ENCODE data around the gene ADCK1. TPM values are rescaled to one million over a fixed set of nuclear protein-coding genes. Genes with fewer than 3 reads are reported as not detected.

ADCK1 gene
- polyA plus RNA-seq, 1 donor from 2014 or later: 13.6 TPM

- Histone ChIP-seq H3K27ac (ENCODE audit: low read length) (peak overlapping the region; percentile 93), H3K27me3 (ENCODE audit: insufficient read depth, low read depth, low read length) (no peaks in the 10 kb centered on the region), H3K9me2 (ENCODE audit: insufficient read depth, low read length) (no peaks in the 10 kb centered on the region), H3K9ac (ENCODE audit: low read length) (peak overlapping the region; percentile 93), H3K4me3 (ENCODE audit: low read length) (peak overlapping the region; percentile 83), H4K20me1 (ENCODE audit: insufficient read depth) (peaks cover 3% of the 10 kb centered on the region), H3K36me3 (ENCODE audit: insufficient read depth, low read length) (peaks cover 4% of the 10 kb centered on the region), H3F3A (ENCODE audit: insufficient read depth, low read length, poor library complexity, severe bottlenecking) (no peaks in the 10 kb centered on the region), H3K9me3 (ENCODE audit: low read length) (no peaks in the 10 kb centered on the region), H3K79me2 (replicated peaks; ENCODE audit: insufficient read depth, low read length) (peaks cover 36% of the 10 kb centered on the region), H3K4me2 (ENCODE audit: low read length) (peak overlapping the region; percentile 79), H2AFZ (ENCODE audit: low read depth, low read length) (peak overlapping the region; percentile 58)
- TF ChIP-seq CTCF (IDR thresholded peaks at IDR 0.05; ENCODE audit: poor library complexity, severe bottlenecking): no peak
- no peak for TF ChIP-seq POLR2AphosphoS5 (IDR thresholded peaks at IDR 0.05)
- no peak for TF ChIP-seq MXI1 (conservative IDR thresholded peaks at IDR 0.05; ENCODE audit: poor library complexity, severe bottlenecking)
- TF ChIP-seq TAF1 (IDR thresholded peaks at IDR 0.05; ENCODE audit: low read depth): no peak
- TF ChIP-seq REST (IDR thresholded peaks at IDR 0.05; ENCODE audit: borderline replicate concordance): no peak
- TF ChIP-seq EP300 (conservative IDR thresholded peaks at IDR 0.05; ENCODE audit: poor library complexity, severe bottlenecking): no peak
- TF ChIP-seq RAD21 (conservative IDR thresholded peaks at IDR 0.05): no peak
- no peak for TF ChIP-seq SMC3 (conservative IDR thresholded peaks at IDR 0.05; ENCODE audit: poor library complexity)
- no peak for TF ChIP-seq EZH2 (IDR thresholded peaks at IDR 0.05; ENCODE audit: borderline replicate concordance, insufficient read depth, low read length, poor library complexity, severe bottlenecking)
Measured at GRCh38 chr14:77761205-77761931, 38.5 kb upstream of the ADCK1 start.

GRCh38 chr14:77763316-77763715, 36.6 kb upstream of the ADCK1 start:
- no peaks in the 10 kb centered on the region for H3F3A ChIP-seq (ENCODE audit: insufficient read depth, low read length, poor library complexity, severe bottlenecking)
- H3K9me2 ChIP-seq (ENCODE audit: insufficient read depth, low read length): no peaks in the 10 kb centered on the region
- no peaks in the 10 kb centered on the region for H3K27me3 ChIP-seq (ENCODE audit: insufficient read depth, low read depth, low read length)
- H3K9ac ChIP-seq (ENCODE audit: low read length): no peak overlapping the region
- no peaks in the 10 kb centered on the region for H3K9me3 ChIP-seq (ENCODE audit: low read length)
- TF ChIP-seq RAD21 (conservative IDR thresholded peaks at IDR 0.05) (no peak), EP300 (conservative IDR thresholded peaks at IDR 0.05; ENCODE audit: poor library complexity, severe bottlenecking) (no peak), POLR2AphosphoS5 (IDR thresholded peaks at IDR 0.05) (no peak), MXI1 (conservative IDR thresholded peaks at IDR 0.05; ENCODE audit: poor library complexity, severe bottlenecking) (no peak), SMC3 (conservative IDR thresholded peaks at IDR 0.05; ENCODE audit: poor library complexity) (no peak)
- H4K20me1 ChIP-seq (ENCODE audit: insufficient read depth): peaks cover 3% of the 10 kb centered on the region
- no peak overlapping the region for H2AFZ ChIP-seq (ENCODE audit: low read depth, low read length)
- no peak overlapping the region for H3K27ac ChIP-seq (ENCODE audit: low read length)
- H3K36me3 ChIP-seq (ENCODE audit: insufficient read depth, low read length): no peaks in the 10 kb centered on the region
- H3K4me2 ChIP-seq (ENCODE audit: low read length): no peak overlapping the region
- H3K79me2 ChIP-seq (replicated peaks; ENCODE audit: insufficient read depth, low read length): peaks cover 19% of the 10 kb centered on the region
- H3K4me3 ChIP-seq (ENCODE audit: low read length): no peak overlapping the region

Measured in neural cell (in vitro differentiated cells).